ENCODE data around the gene EPHA1. TPM values are rescaled to one million over a fixed set of nuclear protein-coding genes. Genes with fewer than 3 reads are reported as not detected.

Gene EPHA1
- total RNA-seq, 1 donor from 2014 or later: 54.4 TPM

GRCh38 chr7:143355450-143356385 lies 52.9 kb downstream of the EPHA1 start:
- H3K4me3 Mint-ChIP-seq (ENCODE audit: low read depth): no peak overlapping the region
- no peak for TF ChIP-seq CTCF (IDR thresholded peaks at IDR 0.05; ENCODE audit: unreplicated experiment)
- H3K9me3 Mint-ChIP-seq (ENCODE audit: low read depth): no peaks in the 10 kb centered on the region
- peaks cover 52% of the 10 kb centered on the region for H3K27me3 Mint-ChIP-seq
- peaks cover 13% of the 10 kb centered on the region for H3K4me1 Mint-ChIP-seq (ENCODE audit: low read depth)
- H3K36me3 Mint-ChIP-seq (ENCODE audit: insufficient read depth): no peaks in the 10 kb centered on the region
- DNase-seq (ENCODE audit: low spot score, unreplicated experiment): no peak
- no peak overlapping the region for H3K27ac Mint-ChIP-seq

- Mint-ChIP-seq H3K4me1 (ENCODE audit: low read depth) (peaks cover 16% of the 10 kb centered on the region), H3K36me3 (ENCODE audit: insufficient read depth) (no peaks in the 10 kb centered on the region), H3K27ac (no peak overlapping the region), H3K27me3 (peaks cover 45% of the 10 kb centered on the region), H3K9me3 (ENCODE audit: low read depth) (no peaks in the 10 kb centered on the region), H3K4me3 (ENCODE audit: low read depth) (no peak overlapping the region)
- no peak for TF ChIP-seq CTCF (IDR thresholded peaks at IDR 0.05; ENCODE audit: unreplicated experiment)
- no peak for DNase-seq (ENCODE audit: low spot score, unreplicated experiment)
Observed at GRCh38 chr7:143354965-143355364, 53.7 kb downstream of the EPHA1 start.

- Mint-ChIP-seq H3K27ac (no peak overlapping the region), H3K4me1 (ENCODE audit: low read depth) (peaks cover 20% of the 10 kb centered on the region), H3K27me3 (peaks cover 44% of the 10 kb centered on the region), H3K9me3 (ENCODE audit: low read depth) (no peaks in the 10 kb centered on the region), H3K36me3 (ENCODE audit: insufficient read depth) (no peaks in the 10 kb centered on the region), H3K4me3 (ENCODE audit: low read depth) (no peak overlapping the region)
- TF ChIP-seq CTCF (IDR thresholded peaks at IDR 0.05; ENCODE audit: unreplicated experiment): no peak
- no peak for DNase-seq (ENCODE audit: low spot score, unreplicated experiment)
Observed at GRCh38 chr7:143354376-143354775, 54.3 kb downstream of the EPHA1 start.

GRCh38 chr7:143352531-143353002 lies 56.1 kb downstream of the EPHA1 start:
- Mint-ChIP-seq H3K27ac (no peak overlapping the region), H3K9me3 (ENCODE audit: low read depth) (no peaks in the 10 kb centered on the region), H3K36me3 (ENCODE audit: insufficient read depth) (no peaks in the 10 kb centered on the region), H3K4me1 (ENCODE audit: low read depth) (peaks cover 20% of the 10 kb centered on the region), H3K27me3 (peaks cover 41% of the 10 kb centered on the region), H3K4me3 (ENCODE audit: low read depth) (no peak overlapping the region)
- DNase-seq (ENCODE audit: low spot score, unreplicated experiment): no peak
- no peak for TF ChIP-seq CTCF (IDR thresholded peaks at IDR 0.05; ENCODE audit: unreplicated experiment)

GRCh38 chr7:143351574-143351973 lies 57.1 kb downstream of the EPHA1 start:
- no peak for DNase-seq (ENCODE audit: low spot score, unreplicated experiment)
- Mint-ChIP-seq H3K4me1 (ENCODE audit: low read depth) (peaks cover 20% of the 10 kb centered on the region), H3K9me3 (ENCODE audit: low read depth) (no peaks in the 10 kb centered on the region), H3K4me3 (ENCODE audit: low read depth) (no peak overlapping the region), H3K36me3 (ENCODE audit: insufficient read depth) (no peaks in the 10 kb centered on the region), H3K27ac (no peak overlapping the region), H3K27me3 (peaks cover 41% of the 10 kb centered on the region)
- TF ChIP-seq CTCF (IDR thresholded peaks at IDR 0.05; ENCODE audit: unreplicated experiment): no peak
